AG04449 (cell line): ENCODE results near the gene COA3.
A peak's percentile ranks its signal among the peaks of the same experiment; 100 is the strongest.

Source experiments
- CTCF ChIA-PET: fragments of 350-600 bp; formaldehyde crosslinking; extraction: SDS; loops from one replicate; lab custom pipeline; 2021; ENCODE audit warnings: antibody characterized with exemption; lab: Yijun Ruan, JAX
- POLR2A ChIA-PET: fragments of 400-600, 350-600 bp; formaldehyde crosslinking; extraction: SDS; loops from one replicate; lab custom pipeline; 2020; ENCODE audit warnings: antibody characterized with exemption, inconsistent platforms; lab: Yijun Ruan, JAX
- DNase-seq: peaks from one replicate; pipeline ENCODE4 v3.0.0-alpha.2; 2010; ENCODE audit warnings: low read depth, low spot score
- H3K4me3 ChIP-seq: 2 replicates; pipeline ENCODE4 v1.5.1; 2011; ENCODE audit warnings: low read depth, mild to moderate bottlenecking, control low read depth, low read length
- TF ChIP-seq, protein P1 (sequence below): IDR thresholded peaks from one replicate; pipeline ENCODE4 v1.5.1; 2011; ENCODE audit warnings: mild to moderate bottlenecking, moderate library complexity, low read length, control low read depth, inconsistent platforms; ENCODE audit not compliant: insufficient read depth; ENCODE audit errors: missing control alignments

Gene COA3

DNA sequence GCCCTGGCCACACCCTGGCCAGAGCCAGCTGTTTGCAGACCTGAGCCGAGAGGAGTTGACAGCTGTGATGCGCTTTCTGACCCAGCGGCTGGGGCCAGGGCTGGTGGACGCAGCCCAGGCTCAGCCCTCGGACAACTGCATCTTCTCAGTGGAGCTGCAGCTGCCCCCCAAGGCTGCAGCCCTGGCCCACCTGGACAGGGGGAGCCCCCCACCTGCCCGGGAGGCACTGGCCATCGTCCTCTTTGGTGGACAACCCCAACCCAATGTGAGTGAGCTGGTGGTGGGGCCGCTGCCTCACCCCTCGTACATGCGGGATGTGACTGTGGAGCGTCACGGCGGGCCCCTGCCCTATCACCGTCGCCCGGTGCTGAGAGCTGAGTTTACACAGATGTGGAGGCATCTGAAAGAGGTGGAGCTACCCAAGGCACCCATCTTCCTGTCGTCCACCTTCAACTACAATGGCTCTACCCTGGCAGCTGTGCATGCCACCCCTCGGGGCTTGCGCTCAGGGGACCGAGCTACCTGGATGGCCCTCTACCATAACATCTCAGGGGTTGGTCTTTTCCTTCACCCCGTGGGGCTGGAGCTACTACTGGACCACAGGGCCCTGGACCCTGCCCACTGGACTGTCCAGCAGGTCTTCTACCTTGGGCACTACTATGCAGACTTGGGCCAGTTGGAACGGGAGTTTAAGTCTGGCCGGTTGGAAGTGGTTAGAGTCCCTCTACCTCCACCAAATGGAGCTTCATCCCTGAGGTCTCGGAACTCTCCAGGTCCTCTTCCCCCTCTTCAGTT, 46.5 kb upstream of the COA3 start:
- DNase-seq: no peak
- TF ChIP-seq, protein P1, sequence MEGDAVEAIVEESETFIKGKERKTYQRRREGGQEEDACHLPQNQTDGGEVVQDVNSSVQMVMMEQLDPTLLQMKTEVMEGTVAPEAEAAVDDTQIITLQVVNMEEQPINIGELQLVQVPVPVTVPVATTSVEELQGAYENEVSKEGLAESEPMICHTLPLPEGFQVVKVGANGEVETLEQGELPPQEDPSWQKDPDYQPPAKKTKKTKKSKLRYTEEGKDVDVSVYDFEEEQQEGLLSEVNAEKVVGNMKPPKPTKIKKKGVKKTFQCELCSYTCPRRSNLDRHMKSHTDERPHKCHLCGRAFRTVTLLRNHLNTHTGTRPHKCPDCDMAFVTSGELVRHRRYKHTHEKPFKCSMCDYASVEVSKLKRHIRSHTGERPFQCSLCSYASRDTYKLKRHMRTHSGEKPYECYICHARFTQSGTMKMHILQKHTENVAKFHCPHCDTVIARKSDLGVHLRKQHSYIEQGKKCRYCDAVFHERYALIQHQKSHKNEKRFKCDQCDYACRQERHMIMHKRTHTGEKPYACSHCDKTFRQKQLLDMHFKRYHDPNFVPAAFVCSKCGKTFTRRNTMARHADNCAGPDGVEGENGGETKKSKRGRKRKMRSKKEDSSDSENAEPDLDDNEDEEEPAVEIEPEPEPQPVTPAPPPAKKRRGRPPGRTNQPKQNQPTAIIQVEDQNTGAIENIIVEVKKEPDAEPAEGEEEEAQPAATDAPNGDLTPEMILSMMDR: no peak
- H3K4me3 ChIP-seq: no peak overlapping the region
- ChIA-PET POLR2A (interaction anchor here (1.4 kb wide), 1 partner anchor 154 kb away, joined by 3 read pairs; no protein-coding TSS in a partner anchor), CTCF (interaction anchor here (0.6 to 8.8 kb wide), 16 partner anchors 8 to 217 kb away, joined by 3 to 241 read pairs (median 6); partner anchors contain the start of genes BECN1, PSME3 and RPL27)

DNA sequence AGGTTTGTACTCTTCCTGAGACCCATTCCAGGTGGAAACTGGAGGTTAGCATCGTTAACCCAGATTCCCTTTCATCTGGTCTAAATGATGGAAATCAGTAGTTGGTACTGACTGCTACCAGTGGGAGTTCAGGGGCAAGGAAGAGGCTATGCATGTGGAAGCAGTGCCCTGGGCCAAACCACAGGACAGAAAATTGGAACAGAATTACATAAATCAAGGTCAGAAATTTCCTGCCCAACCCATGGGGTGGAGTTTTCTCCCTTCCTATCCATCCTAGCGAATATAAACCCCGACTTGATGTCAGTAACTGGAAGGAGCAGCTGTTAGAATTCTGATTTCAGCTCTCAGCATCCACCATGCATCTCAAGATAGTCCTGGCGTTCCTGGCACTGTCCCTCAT, 45.8 kb upstream of the COA3 start, which contains the start of gene AOC2:
Gene AOC2 (plus strand): TSS at position 310 of the 400 bp plus-strand sequence. CDS start 47 bp downstream, at position 357.
- POLR2A ChIA-PET: no interaction called here
- H3K4me3 ChIP-seq: no peak within 1 kb of the TSS
- CTCF ChIA-PET: interaction anchor here (0.6 to 8.8 kb wide), 20 partner anchors 9 to 218 kb away, joined by 3 to 241 read pairs (median 6); partner anchors contain the start of genes BECN1, PSME3 and RPL27
- DNase-seq: no peak
- TF ChIP-seq, protein P1: no peak

DNA sequence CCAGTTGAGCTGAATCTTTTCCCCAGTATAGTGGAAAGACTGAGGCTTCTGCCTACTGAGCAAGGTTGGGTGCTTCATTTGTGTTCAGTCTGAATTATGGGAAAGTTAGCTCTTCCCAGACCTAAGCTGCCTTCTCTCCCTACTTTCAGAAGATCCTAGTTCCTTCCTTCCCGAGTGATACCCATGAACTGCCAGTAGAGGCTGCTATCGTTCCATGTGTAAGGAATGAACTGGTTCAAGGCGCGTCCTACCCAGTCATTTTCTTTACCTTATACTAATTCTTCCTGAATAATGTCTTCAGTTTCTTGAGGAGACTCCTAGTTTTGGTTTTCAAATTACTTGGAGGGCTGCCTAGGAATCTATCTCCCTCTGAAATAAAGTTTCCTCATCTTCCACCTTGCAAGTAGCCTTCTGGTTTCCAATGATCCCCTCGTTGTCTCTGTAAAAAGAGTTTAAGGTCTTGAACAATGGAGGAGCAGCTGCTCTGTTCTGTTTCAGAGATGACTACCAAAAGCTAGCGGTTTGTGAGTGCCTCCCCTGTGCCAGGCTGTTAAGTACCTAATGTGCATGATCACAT, 44.9 kb upstream of the COA3 start:
- no peak overlapping the region for H3K4me3 ChIP-seq
- CTCF ChIA-PET: interaction anchor here (0.7 to 8.8 kb wide), 32 partner anchors 9 to 285 kb away, joined by 3 to 241 read pairs (median 4); partner anchors contain the start of genes BECN1, PSME3 and RPL27
- TF ChIP-seq, protein P1: peak; percentile 94
- DNase-seq: no peak
- POLR2A ChIA-PET: interaction anchor here (0.9 to 2.0 kb wide), 2 partner anchors 20 to 86 kb away, joined by 3 to 5 read pairs; partner anchors contain the start of gene BECN1

DNA sequence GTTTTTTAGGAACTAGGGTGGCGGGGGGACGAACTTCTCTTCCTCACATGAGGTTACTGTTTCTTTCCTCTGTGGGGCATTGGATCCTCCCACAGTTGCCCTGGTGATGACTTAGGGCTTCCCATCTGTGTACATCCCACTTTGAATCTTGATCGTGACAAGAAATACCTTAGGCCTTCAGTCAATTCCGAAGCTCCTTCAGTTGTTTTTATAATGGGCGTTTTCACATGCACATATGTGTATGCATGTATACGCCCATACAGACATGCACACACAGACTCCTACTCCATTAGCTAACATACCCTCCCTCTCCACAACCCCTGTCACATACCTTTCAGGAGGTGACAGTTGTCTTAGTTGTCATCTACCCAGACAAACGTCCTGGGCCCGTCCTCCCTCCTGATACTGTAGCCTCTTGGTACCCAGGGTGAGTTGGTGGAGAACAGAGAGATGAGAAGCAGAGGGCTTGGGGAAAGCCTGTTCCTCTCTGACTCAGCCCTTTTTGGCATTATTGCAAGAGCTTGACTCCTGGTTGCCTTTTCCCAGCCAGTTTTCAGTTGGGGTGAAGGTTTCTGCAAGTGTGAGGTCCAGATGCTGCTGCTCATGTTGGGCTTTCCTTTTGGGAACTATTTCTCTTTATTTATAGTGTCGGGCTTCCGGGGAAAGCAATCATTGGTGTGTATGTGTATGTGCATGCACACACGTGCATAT, 43.6 kb upstream of the COA3 start:
- ChIA-PET CTCF (interaction anchor here (0.8 to 8.8 kb wide), 20 partner anchors 9 to 168 kb away, joined by 3 to 241 read pairs (median 6); partner anchors contain the start of genes BECN1, PSME3 and RPL27), POLR2A (interaction anchor here (1.3 to 2.0 kb wide), 2 partner anchors 87 to 156 kb away, joined by 4 to 5 read pairs; partner anchors contain the start of gene RPL27)
- no peak for DNase-seq
- TF ChIP-seq, protein P1: no peak
- H3K4me3 ChIP-seq: no peak overlapping the region

DNA sequence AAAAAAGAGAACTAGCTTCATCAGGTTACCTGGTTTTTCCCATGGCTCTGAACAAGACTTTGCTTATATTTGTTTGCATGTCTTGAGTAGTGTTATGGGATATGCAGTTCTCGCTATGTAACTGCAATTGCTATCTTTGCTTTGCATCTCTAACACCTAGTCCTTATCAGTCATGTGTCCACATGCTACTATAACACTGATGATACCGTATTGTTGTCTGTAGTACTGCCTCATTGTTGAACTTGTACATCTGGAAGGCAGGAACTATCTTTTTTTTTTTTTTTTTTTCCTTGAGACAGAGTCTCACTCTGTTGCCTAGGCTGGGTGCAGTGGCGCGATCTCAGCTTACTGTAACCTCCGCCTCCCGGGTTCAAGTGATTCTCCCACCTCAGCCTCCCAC, 37.2 kb upstream of the COA3 start:
- ChIA-PET POLR2A (no interaction called here), CTCF (interaction anchor here (1.8 to 10.5 kb wide), 5 partner anchors 7 to 102 kb away, joined by 5 to 133 read pairs (median 14); partner anchors contain the start of genes AOC2 and BECN1)
- TF ChIP-seq, protein P1: no peak
- DNase-seq: no peak
- H3K4me3 ChIP-seq: no peak overlapping the region
